Endodermal cell (in vitro differentiated cells): ENCODE data around the gene SCYL2. TPM values are rescaled to one million over a fixed set of nuclear protein-coding genes. Genes with fewer than 3 reads are reported as not detected.

Experiments used
- DNase-seq: peaks from one replicate; pipeline ENCODE4 v3.0.0-alpha.2; 2017
- H3K27ac ChIP-seq: 2 replicates; pipeline ENCODE4 v1.5.1; 2013; ENCODE audit warnings: mild to moderate bottlenecking, low read depth, low read length, moderate library complexity
- H3K27me3 ChIP-seq: 2 replicates; pipeline ENCODE4 v1.6.1; 2013; ENCODE audit warnings: mild to moderate bottlenecking, low read length, moderate library complexity; ENCODE audit not compliant: insufficient read depth, control insufficient read depth, poor library complexity, severe bottlenecking
- H3K36me3 ChIP-seq: 2 replicates; pipeline ENCODE4 v1.7.0; 2013; ENCODE audit warnings: mild to moderate bottlenecking, low read length, moderate library complexity; ENCODE audit not compliant: control insufficient read depth, insufficient read depth
- H3K4me1 ChIP-seq: one replicate; pipeline ENCODE4 v1.7.0; 2013; ENCODE audit warnings: low read length; ENCODE audit not compliant: control insufficient read depth, insufficient read depth
- H3K4me3 ChIP-seq: 2 replicates; pipeline ENCODE4 v1.5.1; 2013; ENCODE audit warnings: mild to moderate bottlenecking, low read length, moderate library complexity
- H3K9ac ChIP-seq: 2 replicates; pipeline ENCODE4 v1.6.1; 2013; ENCODE audit warnings: mild to moderate bottlenecking, low read length, moderate library complexity; ENCODE audit not compliant: poor library complexity, severe bottlenecking; ENCODE audit errors: extremely low read depth
- H3K9me3 ChIP-seq: 2 replicates; pipeline ENCODE4 v1.6.1; 2013; ENCODE audit warnings: mild to moderate bottlenecking, low read length, moderate library complexity; ENCODE audit not compliant: control insufficient read depth
- H3K27ac Mint-ChIP-seq: 2 replicates; pipeline ENCODE4 v1.8.0; 2020; ENCODE audit warnings: mixed read lengths
- H3K27me3 Mint-ChIP-seq: 2 replicates; pipeline ENCODE4 v1.8.0; 2021; ENCODE audit warnings: mild to moderate bottlenecking, mixed read lengths; ENCODE audit not compliant: insufficient read depth
- H3K36me3 Mint-ChIP-seq: 2 replicates; pipeline ENCODE4 v1.8.0; 2020; ENCODE audit warnings: low read depth, mixed read lengths
- H3K4me1 Mint-ChIP-seq: 2 replicates; pipeline ENCODE4 v1.8.0; 2020; ENCODE audit warnings: mixed read lengths
- H3K4me3 Mint-ChIP-seq: 2 replicates; pipeline ENCODE4 v1.8.0; 2020; ENCODE audit warnings: mild to moderate bottlenecking, moderate library complexity, mixed read lengths
- H3K9me3 Mint-ChIP-seq: 2 replicates; pipeline ENCODE4 v1.8.0; 2020; ENCODE audit warnings: mild to moderate bottlenecking, mixed read lengths
- WGBS, 2 experiments: methylation state at CpG; one replicate each; pipeline versions ENCODE4 v1.1.5 to v1.1.7; 2013; ENCODE audit warnings: missing lambda C conversion rate in 2 of 2, mixed read lengths in 1 of 2; ENCODE audit not compliant: insufficient coverage in 1 of 2, insufficient read length in 1 of 2; 5-methylcytosine and 5-hydroxymethylcytosine counted together
- total RNA-seq, 2 donors: library from RNA; stranded (reverse); fragmentation: NEBNext Ultra II Directional in 1 of 2; extraction: Animal tissue kit (Norgen Biotek cat#: 25700) in 1 of 2; gene quantifications; 2 replicates in 1 of 2; 3 replicates in 1 of 2; pipeline ENCODE4 v1.2.1, GENCODE V29; 2021
- TF ChIP-seq, protein P1 (sequence below): fragments of 200-600 bp; sonication (generic); conservative IDR thresholded peaks from 2 replicates; pipeline ENCODE4 v1.5.0; 2021; ENCODE audit warnings: antibody characterized with exemption, mild to moderate bottlenecking

SCYL2 gene
- total RNA-seq, 2 donors from 2014 or later = 54.5 to 59.6 TPM

DNA sequence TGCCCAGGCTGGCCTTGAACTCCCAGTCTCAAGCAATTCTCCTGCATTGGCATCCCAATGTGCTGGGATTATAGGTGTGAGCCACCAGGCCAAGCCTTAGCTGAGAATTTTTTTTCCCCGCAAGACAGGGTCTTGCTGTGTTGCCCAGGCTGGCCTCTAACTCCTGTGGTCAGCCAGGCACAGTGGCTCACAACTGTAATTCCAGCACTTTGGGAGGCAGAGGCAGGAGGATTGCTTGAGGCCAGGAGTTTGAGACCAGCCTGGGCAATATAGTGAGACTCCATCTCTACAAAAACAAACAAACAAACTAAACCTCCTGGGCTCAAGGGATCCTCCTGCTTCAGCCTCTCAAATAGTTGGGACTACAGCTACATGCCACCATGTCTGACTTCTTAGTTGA lies 27.4 kb upstream of the SCYL2 start:
- Histone ChIP-seq H3K9me3 (no peaks in the 10 kb centered on the region), H3K36me3 (no peaks in the 10 kb centered on the region), H3K9ac (no peak overlapping the region), H3K4me1 (no peaks in the 10 kb centered on the region), H3K27ac (no peak overlapping the region), H3K4me3 (no peak overlapping the region), H3K27me3 (no peaks in the 10 kb centered on the region)
- TF ChIP-seq, protein P1, sequence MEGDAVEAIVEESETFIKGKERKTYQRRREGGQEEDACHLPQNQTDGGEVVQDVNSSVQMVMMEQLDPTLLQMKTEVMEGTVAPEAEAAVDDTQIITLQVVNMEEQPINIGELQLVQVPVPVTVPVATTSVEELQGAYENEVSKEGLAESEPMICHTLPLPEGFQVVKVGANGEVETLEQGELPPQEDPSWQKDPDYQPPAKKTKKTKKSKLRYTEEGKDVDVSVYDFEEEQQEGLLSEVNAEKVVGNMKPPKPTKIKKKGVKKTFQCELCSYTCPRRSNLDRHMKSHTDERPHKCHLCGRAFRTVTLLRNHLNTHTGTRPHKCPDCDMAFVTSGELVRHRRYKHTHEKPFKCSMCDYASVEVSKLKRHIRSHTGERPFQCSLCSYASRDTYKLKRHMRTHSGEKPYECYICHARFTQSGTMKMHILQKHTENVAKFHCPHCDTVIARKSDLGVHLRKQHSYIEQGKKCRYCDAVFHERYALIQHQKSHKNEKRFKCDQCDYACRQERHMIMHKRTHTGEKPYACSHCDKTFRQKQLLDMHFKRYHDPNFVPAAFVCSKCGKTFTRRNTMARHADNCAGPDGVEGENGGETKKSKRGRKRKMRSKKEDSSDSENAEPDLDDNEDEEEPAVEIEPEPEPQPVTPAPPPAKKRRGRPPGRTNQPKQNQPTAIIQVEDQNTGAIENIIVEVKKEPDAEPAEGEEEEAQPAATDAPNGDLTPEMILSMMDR = no peak
- no peak for DNase-seq
- Mint-ChIP-seq H3K9me3 (peaks cover 2% of the 10 kb centered on the region), H3K4me3 (no peak overlapping the region), H3K27ac (no peak overlapping the region), H3K36me3 (peaks cover 11% of the 10 kb centered on the region), H3K27me3 (no peaks in the 10 kb centered on the region), H3K4me1 (no peaks in the 10 kb centered on the region)
- 80 to 90% methylated on average over 1 of the region's 1 CpG for WGBS, 2 experiments

DNA sequence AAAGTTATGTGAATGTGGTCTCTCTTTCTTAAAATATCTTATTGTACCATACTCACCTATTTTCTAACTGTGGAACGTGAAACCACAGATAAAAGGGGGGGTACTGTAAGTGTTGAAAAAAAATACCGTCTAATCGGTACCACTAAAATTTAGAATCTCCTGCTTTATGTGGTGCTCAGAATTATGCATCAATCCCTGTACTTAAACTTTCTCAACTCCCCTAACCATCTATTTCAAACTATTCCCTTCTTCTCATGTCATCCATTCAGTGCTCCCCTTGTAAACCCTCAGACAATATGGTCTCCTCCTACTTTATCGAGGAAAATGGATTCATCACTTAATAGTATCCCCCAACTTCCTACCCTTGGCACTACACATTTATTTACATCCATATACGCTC lies 23.8 kb upstream of the SCYL2 start:
- Mint-ChIP-seq H3K4me1 (peaks cover 5% of the 10 kb centered on the region), H3K27ac (no peak overlapping the region), H3K36me3 (peaks cover 3% of the 10 kb centered on the region), H3K9me3 (no peaks in the 10 kb centered on the region), H3K27me3 (no peaks in the 10 kb centered on the region), H3K4me3 (no peak overlapping the region)
- no peak for DNase-seq
- TF ChIP-seq, protein P1 = no peak
- H3K27me3 ChIP-seq = no peaks in the 10 kb centered on the region
- no peaks in the 10 kb centered on the region for H3K9me3 ChIP-seq
- no peak overlapping the region for H3K4me3 ChIP-seq
- H3K4me1 ChIP-seq = peaks cover 1% of the 10 kb centered on the region
- H3K36me3 ChIP-seq = no peaks in the 10 kb centered on the region
- H3K9ac ChIP-seq = no peak overlapping the region
- WGBS, 2 experiments = 84 to 100% methylated on average over 4 of the region's 5 CpGs
- no peak overlapping the region for H3K27ac ChIP-seq

DNA sequence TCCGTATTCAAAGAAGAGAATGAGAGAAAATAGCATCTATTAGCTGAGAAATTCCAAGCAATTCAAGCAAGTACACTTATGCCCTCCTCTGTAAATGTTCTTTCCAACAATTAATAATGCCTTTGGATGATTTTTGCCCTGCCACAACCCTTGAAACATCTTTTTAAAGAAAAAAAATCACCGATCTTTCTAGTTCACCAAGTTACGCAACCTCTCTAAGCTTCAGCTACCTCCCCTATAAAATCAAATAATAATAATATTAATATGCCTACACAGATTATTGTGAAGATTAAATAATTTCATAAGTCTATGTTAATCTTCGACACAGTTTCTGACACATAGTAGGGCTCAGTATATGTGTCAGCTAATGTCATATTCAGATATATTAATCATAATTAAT lies 19.2 kb upstream of the SCYL2 start:
- peaks cover 10% of the 10 kb centered on the region for H3K4me1 Mint-ChIP-seq
- 92% methylated on average over 3 of the region's 4 CpGs; no CpG with 5 or more reads in 1 of the 2 experiments for WGBS, 2 experiments
- TF ChIP-seq, protein P1 = no peak
- H3K27me3 ChIP-seq = no peaks in the 10 kb centered on the region
- H3K36me3 Mint-ChIP-seq = peaks cover 6% of the 10 kb centered on the region
- H3K9me3 Mint-ChIP-seq = no peaks in the 10 kb centered on the region
- no peaks in the 10 kb centered on the region for H3K27me3 Mint-ChIP-seq
- no peak overlapping the region for H3K9ac ChIP-seq
- H3K4me1 ChIP-seq = peaks cover 3% of the 10 kb centered on the region
- no peak overlapping the region for H3K4me3 ChIP-seq
- no peak overlapping the region for H3K4me3 Mint-ChIP-seq
- DNase-seq = no peak
- H3K27ac Mint-ChIP-seq = no peak overlapping the region
- H3K36me3 ChIP-seq = no peaks in the 10 kb centered on the region
- H3K27ac ChIP-seq = no peak overlapping the region
- H3K9me3 ChIP-seq = no peaks in the 10 kb centered on the region
